WI38 (cell line): ENCODE data around the gene ANTXR1.

Source experiments
- H3K4me3 ChIP-seq: 2 replicates; pipeline ENCODE4 v1.5.1; 2011; ENCODE audit warnings: low read depth, mild to moderate bottlenecking, control low read depth, low read length
- CTCF ChIP-seq: IDR thresholded peaks from 2 replicates; pipeline ENCODE4 v1.5.1; 2012; ENCODE audit warnings: low read depth, mild to moderate bottlenecking, control low read depth, low read length

ANTXR1 gene

GRCh38 chr2:69297216-69297615 is 284.2 kb downstream of the ANTXR1 start:
- no peak for TF ChIP-seq CTCF
- no peak overlapping the region for H3K4me3 ChIP-seq

- no peak for TF ChIP-seq CTCF
- no peak overlapping the region for H3K4me3 ChIP-seq
Observed at GRCh38 chr2:69298261-69298660, 285.3 kb downstream of the ANTXR1 start.

- no peak for TF ChIP-seq CTCF
- no peak overlapping the region for H3K4me3 ChIP-seq
Observed at GRCh38 chr2:69298862-69299261, 285.9 kb downstream of the ANTXR1 start.
